BJ (cell line): ENCODE data around the gene CLMN. TPM values are rescaled to one million over a fixed set of nuclear protein-coding genes. Genes with fewer than 3 reads are reported as not detected.

ENCODE experiments used
- CTCF ChIA-PET: fragments of 350-600 bp; formaldehyde crosslinking; extraction: SDS; loops from one replicate; lab custom pipeline; 2021; ENCODE audit warnings: antibody characterized with exemption, inconsistent platforms; lab: Yijun Ruan, JAX
- POLR2A ChIA-PET: fragments of 300-600 bp; sonication (Branson Sonifier 250); formaldehyde crosslinking; extraction: SDS; loops from one replicate; lab custom pipeline; 2021; ENCODE audit warnings: antibody characterized with exemption; lab: Charles Lee
- DNase-seq: peaks from one replicate; pipeline ENCODE4 v3.0.0-alpha.2; 2011; ENCODE audit warnings: low read depth
- H3K27me3 ChIP-seq: 2 replicates; pipeline ENCODE4 v1.6.0; 2011; ENCODE audit warnings: low read length; ENCODE audit not compliant: control insufficient read depth, insufficient read depth
- H3K36me3 ChIP-seq: 2 replicates; pipeline ENCODE4 v1.5.1; 2011; ENCODE audit warnings: low read length; ENCODE audit not compliant: control insufficient read depth, insufficient read depth
- H3K4me3 ChIP-seq: 2 replicates; pipeline ENCODE4 v1.5.1; 2011; ENCODE audit warnings: low read depth, mild to moderate bottlenecking, control low read depth, low read length
- polyA plus RNA-seq: library from polyadenylated mRNA; depleted of rRNA; stranded (reverse); fragments of >200 nt; gene quantifications from 2 replicates; pipeline ENCODE4 v1.2.3, GENCODE V29; 2011
- TF ChIP-seq, protein P1 (sequence below): IDR thresholded peaks from 2 replicates; pipeline ENCODE4 v1.5.1; 2011; ENCODE audit warnings: low read depth, mild to moderate bottlenecking, control low read depth, inconsistent platforms, low read length, moderate library complexity; ENCODE audit not compliant: insufficient read depth

CLMN gene
- polyA plus RNA-seq, 1 experiment: 0.13 TPM

- DNase-seq: no peak
- H3K27me3 ChIP-seq: no peaks in the 10 kb centered on the region
- H3K36me3 ChIP-seq: no peaks in the 10 kb centered on the region
- ChIA-PET POLR2A (no interaction called here), CTCF (interaction anchor here (0.8 kb wide), 1 partner anchor 938 kb away, joined by 3 read pairs; no protein-coding TSS in a partner anchor)
- TF ChIP-seq, protein P1, sequence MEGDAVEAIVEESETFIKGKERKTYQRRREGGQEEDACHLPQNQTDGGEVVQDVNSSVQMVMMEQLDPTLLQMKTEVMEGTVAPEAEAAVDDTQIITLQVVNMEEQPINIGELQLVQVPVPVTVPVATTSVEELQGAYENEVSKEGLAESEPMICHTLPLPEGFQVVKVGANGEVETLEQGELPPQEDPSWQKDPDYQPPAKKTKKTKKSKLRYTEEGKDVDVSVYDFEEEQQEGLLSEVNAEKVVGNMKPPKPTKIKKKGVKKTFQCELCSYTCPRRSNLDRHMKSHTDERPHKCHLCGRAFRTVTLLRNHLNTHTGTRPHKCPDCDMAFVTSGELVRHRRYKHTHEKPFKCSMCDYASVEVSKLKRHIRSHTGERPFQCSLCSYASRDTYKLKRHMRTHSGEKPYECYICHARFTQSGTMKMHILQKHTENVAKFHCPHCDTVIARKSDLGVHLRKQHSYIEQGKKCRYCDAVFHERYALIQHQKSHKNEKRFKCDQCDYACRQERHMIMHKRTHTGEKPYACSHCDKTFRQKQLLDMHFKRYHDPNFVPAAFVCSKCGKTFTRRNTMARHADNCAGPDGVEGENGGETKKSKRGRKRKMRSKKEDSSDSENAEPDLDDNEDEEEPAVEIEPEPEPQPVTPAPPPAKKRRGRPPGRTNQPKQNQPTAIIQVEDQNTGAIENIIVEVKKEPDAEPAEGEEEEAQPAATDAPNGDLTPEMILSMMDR: no peak
- H3K4me3 ChIP-seq: no peak overlapping the region
Measured at GRCh38 chr14:95149441-95149840, 170.3 kb downstream of the CLMN start.

DNA sequence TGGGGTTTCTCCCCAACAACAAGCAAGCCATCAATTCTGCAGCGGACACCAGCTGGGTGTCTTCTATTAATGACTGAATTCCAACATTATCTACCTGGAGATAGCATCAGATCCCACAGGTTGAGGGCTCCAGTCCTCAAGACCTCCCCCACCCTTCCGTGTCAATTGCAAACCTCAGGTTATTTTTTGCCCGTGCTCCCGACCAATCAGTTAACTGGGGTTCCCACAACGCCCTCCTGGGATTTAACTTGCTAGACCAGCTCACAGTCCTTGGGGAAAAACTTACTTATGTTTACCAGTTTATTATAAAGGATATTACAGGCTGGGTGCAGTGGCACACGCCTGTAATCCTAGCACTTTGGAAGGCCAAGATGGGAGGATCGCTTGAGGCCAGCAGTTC is 172.1 kb downstream of the CLMN start:
- TF ChIP-seq, protein P1: no peak

DNA sequence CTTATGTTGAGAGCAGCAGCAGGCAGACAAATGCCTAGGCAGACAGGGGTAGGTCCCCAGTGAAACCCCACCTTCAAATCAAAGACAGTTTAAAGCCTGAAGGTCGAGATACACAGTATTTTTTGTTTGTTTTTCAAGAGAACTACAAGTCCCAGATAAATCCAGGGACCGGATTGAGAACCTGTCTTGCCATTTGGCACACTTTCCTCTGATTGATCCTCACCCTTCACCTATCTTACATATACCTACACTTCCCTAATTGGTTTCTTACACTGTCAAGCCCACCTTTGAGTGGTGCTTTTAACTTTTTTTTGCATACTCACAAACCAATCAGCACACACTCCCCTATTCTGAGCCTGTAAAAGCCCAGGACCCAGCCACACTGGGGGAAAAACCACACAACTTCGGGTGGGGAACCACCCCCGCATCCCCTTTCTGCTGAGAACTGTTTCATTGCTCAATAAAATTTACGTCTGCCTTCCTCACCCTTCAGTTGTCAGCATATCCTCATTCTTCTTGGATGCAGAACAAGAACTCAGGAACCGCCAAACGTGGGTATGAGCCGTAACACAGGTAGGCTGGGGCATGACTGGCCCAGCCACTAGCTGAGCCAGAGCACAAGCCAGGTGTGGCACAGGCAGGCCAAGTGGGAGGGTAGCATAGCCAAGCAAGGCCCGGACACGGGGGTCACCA is 173.5 kb downstream of the CLMN start:
- POLR2A ChIA-PET: no interaction called here
- CTCF ChIA-PET: no interaction called here
- Histone ChIP-seq H3K4me3 (no peak overlapping the region), H3K27me3 (no peaks in the 10 kb centered on the region), H3K36me3 (no peaks in the 10 kb centered on the region)
- DNase-seq: no peak
- TF ChIP-seq, protein P1: no peak

More for the DNA sequence above, 172.1 kb downstream of the CLMN start:
- POLR2A ChIA-PET: no interaction called here
- no peak for DNase-seq
- Histone ChIP-seq H3K4me3 (no peak overlapping the region), H3K27me3 (no peaks in the 10 kb centered on the region), H3K36me3 (no peaks in the 10 kb centered on the region)
- CTCF ChIA-PET: no interaction called here

GRCh38 chr14:95144849-95145248 is 174.9 kb downstream of the CLMN start:
- ChIA-PET CTCF (no interaction called here), POLR2A (no interaction called here)

GRCh38 chr14:95143808-95144620 is 175.7 kb downstream of the CLMN start:
- no peak for DNase-seq
- H3K4me3 ChIP-seq: no peak overlapping the region
- POLR2A ChIA-PET: no interaction called here
- CTCF ChIA-PET: no interaction called here
- no peaks in the 10 kb centered on the region for H3K36me3 ChIP-seq
- TF ChIP-seq, protein P1: no peak
- no peaks in the 10 kb centered on the region for H3K27me3 ChIP-seq

More at GRCh38 chr14:95144849-95145248, 174.9 kb downstream of the CLMN start:
- no peak for DNase-seq
- no peak overlapping the region for H3K4me3 ChIP-seq
- H3K36me3 ChIP-seq: no peaks in the 10 kb centered on the region
- TF ChIP-seq, protein P1: no peak
- H3K27me3 ChIP-seq: no peaks in the 10 kb centered on the region
